GM21447 (cell line): ENCODE data around the gene AP1AR.
"Not testable (repeated sequence)": the region's sequence is repeated elsewhere in the genome, so short reads cannot be mapped to it uniquely, and the experiment has no call there.

ENCODE experiments used
- ATAC-seq: cut with Tn5 transposase; IDR thresholded peaks from one replicate; pipeline ENCODE4 v1.9.1; 2021; ENCODE audit not compliant: unreplicated experiment

AP1AR gene

DNA sequence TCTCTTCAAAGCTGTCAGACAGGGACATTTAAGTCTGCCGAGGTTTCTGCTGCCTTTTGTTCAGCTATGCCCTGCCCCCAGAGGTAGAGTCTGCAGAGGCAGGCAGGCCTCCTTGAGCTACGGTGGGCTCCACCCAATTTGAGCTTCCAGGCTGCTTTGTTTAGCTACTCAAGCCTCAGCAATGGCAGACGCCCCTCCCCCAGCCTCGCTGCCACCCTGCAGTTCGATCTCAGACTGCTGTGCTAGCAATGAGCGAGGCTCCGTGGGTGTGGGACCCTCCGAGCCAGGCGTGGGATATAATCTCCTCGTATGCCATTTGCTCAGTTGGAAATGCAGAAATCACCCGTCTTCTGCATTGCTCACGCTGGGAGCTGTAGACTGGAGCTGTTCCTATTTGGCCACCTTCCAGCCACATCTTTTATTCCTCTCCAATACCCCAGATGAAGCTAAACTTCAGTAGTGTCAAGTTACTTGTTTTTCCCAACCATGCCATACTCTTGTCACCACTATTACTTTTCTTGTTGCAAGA, 77.7 kb downstream of the AP1AR start:
- ATAC-seq: not testable (repeated sequence)

DNA sequence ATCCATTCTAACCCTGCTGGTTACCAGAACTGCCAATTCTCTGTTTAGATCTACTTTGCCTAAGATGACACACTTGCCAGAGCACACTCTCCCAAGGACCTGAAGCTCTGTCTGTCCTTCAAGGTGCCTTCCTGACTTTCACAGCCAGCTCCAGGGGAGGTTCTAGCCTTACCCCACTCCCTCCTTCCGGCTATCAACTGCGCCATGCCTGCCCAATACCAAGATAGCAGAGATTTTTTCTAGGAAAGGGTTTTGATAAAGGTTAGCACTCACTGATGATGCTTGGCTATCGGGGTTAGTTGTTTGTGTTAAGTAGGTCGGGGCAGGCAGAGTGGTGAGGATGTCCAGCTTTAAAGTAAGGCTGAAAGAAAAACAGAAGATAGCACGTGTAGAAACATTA, 79.9 kb downstream of the AP1AR start:
- ATAC-seq: no peak

DNA sequence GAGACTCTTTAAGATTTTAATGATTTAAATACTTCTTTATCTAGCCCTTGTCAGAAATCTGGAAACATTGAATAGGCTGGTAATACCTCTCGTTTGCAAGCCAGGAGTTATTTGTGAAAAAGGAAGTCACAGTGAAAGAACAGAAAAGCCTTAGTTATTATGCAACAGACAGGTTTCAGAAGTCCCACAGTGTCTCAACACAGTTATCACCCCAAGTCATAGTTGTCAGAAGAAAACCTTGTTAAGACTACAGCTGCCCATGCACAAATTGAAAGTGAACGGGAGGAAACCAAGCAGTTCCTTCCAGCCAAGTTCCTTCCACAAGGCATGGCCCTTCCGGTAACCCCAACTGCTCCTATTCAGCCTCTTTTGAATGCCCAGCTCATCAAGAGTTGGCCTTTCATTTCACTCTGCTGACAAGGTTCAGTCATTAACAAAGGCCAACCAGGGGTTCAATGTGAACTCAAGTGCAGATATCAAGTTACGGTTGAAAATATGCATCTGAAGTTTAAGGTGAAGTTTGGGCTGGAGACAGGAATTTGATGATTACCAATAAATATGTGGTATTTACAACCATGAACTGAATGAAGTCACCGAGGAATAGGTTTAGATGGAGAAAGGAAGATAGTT, 81.1 kb downstream of the AP1AR start:
- peak; percentile 98 for ATAC-seq

DNA sequence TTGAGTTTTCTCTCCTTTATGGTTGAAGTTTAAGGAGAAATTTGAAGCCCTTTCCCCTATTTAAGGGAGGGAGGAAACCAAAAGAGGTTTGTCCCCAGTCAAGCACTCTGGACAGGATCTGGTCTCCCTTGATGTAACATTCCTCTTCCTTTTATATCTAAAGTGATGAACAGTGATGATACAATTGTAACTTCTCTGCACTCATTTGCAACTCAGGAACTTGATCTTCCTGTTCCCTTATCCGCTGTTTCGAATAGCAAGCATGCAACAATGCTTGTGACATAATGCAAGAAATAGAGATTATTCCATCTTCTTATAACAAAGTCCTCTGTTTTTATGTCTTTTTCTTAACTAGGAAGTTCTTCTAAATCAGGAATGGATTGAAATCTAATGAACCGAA, 83.9 kb downstream of the AP1AR start:
- no peak for ATAC-seq

DNA sequence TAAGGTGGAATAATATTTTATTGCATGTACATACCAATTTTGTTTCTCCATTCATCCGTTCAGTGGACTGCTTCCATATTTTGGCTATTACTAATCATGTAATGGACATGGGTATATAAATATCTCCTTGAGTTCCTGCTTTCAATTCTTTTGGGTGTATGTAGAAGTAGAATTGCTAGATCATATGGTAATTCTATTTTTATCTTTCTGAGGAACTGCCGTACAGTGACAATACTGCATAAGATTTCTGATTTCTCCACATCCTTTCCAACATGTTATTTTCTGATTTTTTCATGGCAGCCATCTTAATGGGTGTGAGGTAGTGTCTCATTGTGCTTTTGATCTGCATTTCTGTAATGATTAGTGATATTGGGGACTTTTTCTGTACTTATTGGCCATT, 84.8 kb downstream of the AP1AR start:
- no peak for ATAC-seq

DNA sequence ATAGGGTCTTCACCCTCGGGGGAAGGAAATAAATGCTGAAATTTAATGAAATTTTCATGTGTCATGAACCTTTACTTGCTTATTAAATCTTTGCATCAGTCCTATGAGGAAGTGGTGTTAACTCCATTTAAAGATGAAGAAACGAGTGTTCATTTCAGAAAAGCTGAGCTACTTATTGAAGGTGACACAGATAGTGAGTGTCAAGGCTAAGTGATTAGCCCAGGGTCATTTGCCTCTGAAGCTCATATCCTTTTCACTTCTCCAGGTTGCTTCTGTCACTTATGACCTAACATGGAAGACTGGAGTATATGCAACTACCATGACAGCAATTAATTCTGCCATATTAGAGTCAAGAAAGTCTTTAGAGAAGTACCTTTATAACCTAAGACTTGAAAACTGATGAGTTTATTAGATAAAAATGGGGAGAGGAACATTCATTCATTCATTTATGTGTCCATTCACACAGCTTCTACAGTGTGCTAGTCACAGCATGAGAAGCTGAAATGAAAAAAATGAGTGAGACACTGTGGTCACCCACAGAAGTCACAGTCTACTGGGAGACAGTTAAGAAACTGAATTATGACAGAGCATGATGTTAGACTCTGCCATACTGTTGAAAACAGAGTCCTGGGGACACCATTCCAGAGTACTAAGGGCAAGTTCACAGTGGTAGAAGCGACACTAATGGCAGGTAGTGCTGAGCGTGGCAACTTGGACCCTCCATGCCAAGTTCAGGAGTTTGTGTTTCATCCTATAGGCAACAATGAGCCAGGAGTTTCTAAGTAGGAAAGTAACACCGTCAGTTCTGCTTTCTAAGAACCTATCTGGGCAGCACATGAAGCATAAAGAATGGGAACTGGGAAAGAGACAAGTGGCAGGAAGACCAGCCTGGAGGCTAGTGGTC, 86.9 kb downstream of the AP1AR start:
- peak; percentile 97 for ATAC-seq
